Diencephalon (tissue), 1 donor: ENCODE results near the gene P3H2. TPM values are rescaled to one million over a fixed set of nuclear protein-coding genes. Genes with fewer than 3 reads are reported as not detected.

ENCODE experiments used
- small RNA-seq: library from RNA; depleted of rRNA; stranded (forward); fragments of <200 nt; gene quantifications from one replicate; pipeline ENCODE3, GENCODE V24; 2014
- total RNA-seq: library from RNA; depleted of rRNA; stranded (reverse); fragments of >200 nt; gene quantifications from one replicate; pipeline ENCODE4 v1.2.3, GENCODE V29; 2014

Gene P3H2, protein sequence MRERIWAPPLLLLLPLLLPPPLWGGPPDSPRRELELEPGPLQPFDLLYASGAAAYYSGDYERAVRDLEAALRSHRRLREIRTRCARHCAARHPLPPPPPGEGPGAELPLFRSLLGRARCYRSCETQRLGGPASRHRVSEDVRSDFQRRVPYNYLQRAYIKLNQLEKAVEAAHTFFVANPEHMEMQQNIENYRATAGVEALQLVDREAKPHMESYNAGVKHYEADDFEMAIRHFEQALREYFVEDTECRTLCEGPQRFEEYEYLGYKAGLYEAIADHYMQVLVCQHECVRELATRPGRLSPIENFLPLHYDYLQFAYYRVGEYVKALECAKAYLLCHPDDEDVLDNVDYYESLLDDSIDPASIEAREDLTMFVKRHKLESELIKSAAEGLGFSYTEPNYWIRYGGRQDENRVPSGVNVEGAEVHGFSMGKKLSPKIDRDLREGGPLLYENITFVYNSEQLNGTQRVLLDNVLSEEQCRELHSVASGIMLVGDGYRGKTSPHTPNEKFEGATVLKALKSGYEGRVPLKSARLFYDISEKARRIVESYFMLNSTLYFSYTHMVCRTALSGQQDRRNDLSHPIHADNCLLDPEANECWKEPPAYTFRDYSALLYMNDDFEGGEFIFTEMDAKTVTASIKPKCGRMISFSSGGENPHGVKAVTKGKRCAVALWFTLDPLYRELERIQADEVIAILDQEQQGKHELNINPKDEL
- total RNA-seq: 2.3 TPM

GRCh38 chr3:190120269-190121060 lies at the start of gene P3H2:
P3H2 (minus strand) TSS chr3:190120897; CDS start chr3:190120731, 166 bp downstream.

Small RNAs within 50 kb of the gene (small RNA-seq; reads per million reads assigned to genes)
- not detected for gene RNU6-1109P

Other genes with a start within 250 kb of the P3H2 start
- gene CLDN1, start 201.5 kb upstream of the P3H2 start, total RNA-seq: 3.0 TPM